Nephron progenitor cell (in vitro differentiated cells): ENCODE measurements around the gene ELOVL6.
A peak's percentile ranks its signal among the peaks of the same experiment; 100 is the strongest.

Experiments used
- DNase-seq: peaks from one replicate; pipeline ENCODE4 v3.0.0; 2021
- H3K27ac Mint-ChIP-seq: 2 replicates; pipeline ENCODE4 v1.8.0; 2021; ENCODE audit warnings: mild to moderate bottlenecking, moderate library complexity, mixed read lengths
- H3K27me3 Mint-ChIP-seq: 2 replicates; pipeline ENCODE4 v1.8.0; 2021; ENCODE audit warnings: mild to moderate bottlenecking, low read depth, mixed read lengths; ENCODE audit not compliant: poor library complexity
- H3K36me3 Mint-ChIP-seq: 2 replicates; pipeline ENCODE4 v1.8.0; 2021; ENCODE audit warnings: low read depth, mixed read lengths
- H3K4me1 Mint-ChIP-seq: 2 replicates; pipeline ENCODE4 v1.8.0; 2021; ENCODE audit warnings: mixed read lengths
- H3K4me3 Mint-ChIP-seq: 2 replicates; pipeline ENCODE4 v1.8.0; 2021; ENCODE audit warnings: mild to moderate bottlenecking, moderate library complexity, mixed read lengths
- H3K9me3 Mint-ChIP-seq: 2 replicates; pipeline ENCODE4 v1.8.0; 2021; ENCODE audit warnings: mild to moderate bottlenecking, moderate library complexity, mixed read lengths
- CTCF ChIP-seq: fragments of 200-600 bp; sonication (generic); IDR thresholded peaks from 2 replicates; pipeline ENCODE4 v1.5.0; 2021; ENCODE audit warnings: antibody characterized with exemption

ELOVL6 gene

GRCh38 chr4:110004556-110004955 is 193.9 kb downstream of the ELOVL6 start:
- Mint-ChIP-seq H3K4me1 (peaks cover 17% of the 10 kb centered on the region), H3K27me3 (peaks cover 3% of the 10 kb centered on the region), H3K36me3 (no peaks in the 10 kb centered on the region), H3K9me3 (no peaks in the 10 kb centered on the region), H3K4me3 (no peak overlapping the region), H3K27ac (no peak overlapping the region)
- no peak for TF ChIP-seq CTCF
- no peak for DNase-seq

- H3K4me1 Mint-ChIP-seq = peaks cover 14% of the 10 kb centered on the region
- H3K36me3 Mint-ChIP-seq = no peaks in the 10 kb centered on the region
- no peak for DNase-seq
- H3K9me3 Mint-ChIP-seq = no peaks in the 10 kb centered on the region
- TF ChIP-seq CTCF = no peak
- H3K27ac Mint-ChIP-seq = no peak overlapping the region
- peaks cover 3% of the 10 kb centered on the region for H3K27me3 Mint-ChIP-seq
- no peak overlapping the region for H3K4me3 Mint-ChIP-seq
These were observed 194.8 kb downstream of the ELOVL6 start for GRCh38 chr4:110003401-110004187.

- Mint-ChIP-seq H3K9me3 (no peaks in the 10 kb centered on the region), H3K4me3 (no peak overlapping the region)
These were observed 196.1 kb downstream of the ELOVL6 start for GRCh38 chr4:110002326-110002725.

GRCh38 chr4:109999585-109999912 is 198.9 kb downstream of the ELOVL6 start:
- Mint-ChIP-seq H3K36me3 (no peaks in the 10 kb centered on the region), H3K4me3 (no peak overlapping the region), H3K27me3 (peaks cover 5% of the 10 kb centered on the region), H3K27ac (no peak overlapping the region), H3K4me1 (peaks cover 10% of the 10 kb centered on the region), H3K9me3 (no peaks in the 10 kb centered on the region)
- DNase-seq = no peak
- TF ChIP-seq CTCF = no peak

More at GRCh38 chr4:110002326-110002725, 196.1 kb downstream of the ELOVL6 start:
- TF ChIP-seq CTCF = no peak
- peaks cover 3% of the 10 kb centered on the region for H3K27me3 Mint-ChIP-seq
- no peak for DNase-seq
- H3K36me3 Mint-ChIP-seq = no peaks in the 10 kb centered on the region
- peaks cover 10% of the 10 kb centered on the region for H3K4me1 Mint-ChIP-seq
- H3K27ac Mint-ChIP-seq = no peak overlapping the region

- no peaks in the 10 kb centered on the region for H3K9me3 Mint-ChIP-seq
- peak; percentile 27 for DNase-seq
- H3K27me3 Mint-ChIP-seq = peaks cover 6% of the 10 kb centered on the region
- no peak overlapping the region for H3K27ac Mint-ChIP-seq
- peak; percentile 79 for TF ChIP-seq CTCF
- no peaks in the 10 kb centered on the region for H3K36me3 Mint-ChIP-seq
- H3K4me1 Mint-ChIP-seq = peaks cover 10% of the 10 kb centered on the region
- no peak overlapping the region for H3K4me3 Mint-ChIP-seq
These were observed 199.4 kb downstream of the ELOVL6 start for GRCh38 chr4:109998867-109999584.
